SU-DHL-6 (cell line): ENCODE measurements around the gene LHFPL6.
A peak's percentile ranks its signal among the peaks of the same experiment; 100 is the strongest.

Source experiments
- H2AFZ ChIP-seq: fragments of 200-600 bp; sonication (generic); 2 replicates; pipeline ENCODE4 v1.6.1; 2014; ENCODE audit warnings: low read depth, mild to moderate bottlenecking, moderate library complexity, mixed read lengths, antibody characterized with exemption, low read length; ENCODE audit not compliant: severe bottlenecking
- H3F3A ChIP-seq: fragments of 200-600 bp; shearing (Covaris generic); 2 replicates; pipeline ENCODE4 v1.6.0; 2016; ENCODE audit warnings: antibody characterized with exemption, mild to moderate bottlenecking; ENCODE audit not compliant: insufficient read depth
- H3K27ac ChIP-seq: fragments of 200-600 bp; sonication (generic); 2 replicates; pipeline ENCODE4 v1.5.1; 2016; ENCODE audit warnings: low read depth, mild to moderate bottlenecking, low read length, moderate library complexity, mixed read lengths
- H3K27me3 ChIP-seq: fragments of 200-600 bp; sonication (generic), shearing (Covaris generic); 2 replicates; pipeline ENCODE4 v1.6.0; 2014; ENCODE audit warnings: mild to moderate bottlenecking, low read length
- H3K36me3 ChIP-seq: fragments of 200-600 bp; sonication (generic); 2 replicates; pipeline ENCODE4 v1.6.1; 2014; ENCODE audit warnings: mild to moderate bottlenecking, low read length, mixed read lengths
- H3K4me2 ChIP-seq: fragments of 300-600, 200-600 bp; shearing (Covaris generic), sonication (generic); 2 replicates; pipeline ENCODE4 v1.6.0; 2014; ENCODE audit warnings: low read length, low read depth, mild to moderate bottlenecking; ENCODE audit not compliant: poor library complexity, severe bottlenecking
- H3K4me3 ChIP-seq: fragments of 200-600 bp; sonication (generic); 2 replicates; pipeline ENCODE4 v1.5.1; 2014; ENCODE audit warnings: antibody characterized with exemption, low read length, mild to moderate bottlenecking, mixed read lengths; ENCODE audit not compliant: insufficient read depth, poor library complexity, severe bottlenecking
- H3K79me2 ChIP-seq: fragments of 200-600 bp; sonication (generic); 2 replicates; pipeline ENCODE4 v1.6.1; 2014; ENCODE audit warnings: mild to moderate bottlenecking, low read length, moderate library complexity; ENCODE audit not compliant: insufficient read depth
- H3K9ac ChIP-seq: fragments of 200-600 bp; sonication (generic); 2 replicates; pipeline ENCODE4 v1.7.0; 2014; ENCODE audit warnings: mild to moderate bottlenecking, low read length
- H3K9me2 ChIP-seq: fragments of 200-600 bp; sonication (generic); replicated peaks from 2 replicates; pipeline ENCODE4 v1.6.1; 2014; ENCODE audit warnings: low read length; ENCODE audit not compliant: insufficient read depth
- H3K9me3 ChIP-seq: fragments of 200-600 bp; sonication (generic); 2 replicates; pipeline ENCODE4 v1.6.1; 2014; ENCODE audit warnings: low read length, mixed read lengths; ENCODE audit not compliant: insufficient read depth
- H4K20me1 ChIP-seq: fragments of 200-600 bp; sonication (generic); 2 replicates; pipeline ENCODE4 v1.6.1; 2014; ENCODE audit warnings: low read depth, mild to moderate bottlenecking, antibody characterized with exemption, low read length, moderate library complexity, mixed read lengths
- CTCF ChIP-seq: fragments of 200-600 bp; sonication (generic); IDR thresholded peaks from one replicate; pipeline ENCODE4 v1.5.1; 2017; ENCODE audit warnings: antibody characterized with exemption, mild to moderate bottlenecking, low read length, moderate library complexity; ENCODE audit not compliant: insufficient read depth, poor library complexity, severe bottlenecking
- EZH2phosphoT487 ChIP-seq: fragments of 200-600 bp; sonication (generic), shearing (Covaris generic); conservative IDR thresholded peaks from 2 replicates; pipeline ENCODE4 v1.6.1; 2018; ENCODE audit warnings: mild to moderate bottlenecking, antibody characterized with exemption, low read length, moderate library complexity, mixed read lengths

The LHFPL6 gene

GRCh38 chr13:39604756-39605155 lies 1.8 kb upstream of the LHFPL6 start:
- Histone ChIP-seq H3K4me2 (no peak overlapping the region), H3K79me2 (no peaks in the 10 kb centered on the region), H3F3A (no peaks in the 10 kb centered on the region), H2AFZ (no peak overlapping the region), H3K9ac (no peak overlapping the region), H3K9me3 (no peaks in the 10 kb centered on the region), H3K36me3 (no peaks in the 10 kb centered on the region), H3K27me3 (no peaks in the 10 kb centered on the region), H3K27ac (no peak overlapping the region), H3K9me2 (no peaks in the 10 kb centered on the region), H3K4me3 (no peak overlapping the region), H4K20me1 (no peaks in the 10 kb centered on the region)
- TF ChIP-seq CTCF: no peak
- TF ChIP-seq EZH2phosphoT487: no peak

GRCh38 chr13:39603424-39603947 lies 493 bp upstream of the LHFPL6 start:
- Histone ChIP-seq H3K27me3 (no peaks in the 10 kb centered on the region), H3K27ac (no peak overlapping the region), H3K9ac (peak overlapping the region; percentile 65)

GRCh38 chr13:39602277-39602613 lies 748 bp downstream of the LHFPL6 start:
- H3K4me3 ChIP-seq: peak overlapping the region; percentile 71
- TF ChIP-seq EZH2phosphoT487: no peak
- TF ChIP-seq CTCF: no peak
- no peaks in the 10 kb centered on the region for H3K79me2 ChIP-seq
- H3K27me3 ChIP-seq: no peaks in the 10 kb centered on the region
- H3K9ac ChIP-seq: peak overlapping the region; percentile 65
- H3K27ac ChIP-seq: no peak overlapping the region
- no peaks in the 10 kb centered on the region for H3F3A ChIP-seq
- no peaks in the 10 kb centered on the region for H3K9me2 ChIP-seq
- H2AFZ ChIP-seq: peak overlapping the region; percentile 81
- no peaks in the 10 kb centered on the region for H3K36me3 ChIP-seq
- peak overlapping the region; percentile 62 for H3K4me2 ChIP-seq
- H4K20me1 ChIP-seq: no peaks in the 10 kb centered on the region
- H3K9me3 ChIP-seq: no peaks in the 10 kb centered on the region

More at GRCh38 chr13:39603424-39603947, 493 bp upstream of the LHFPL6 start:
- no peaks in the 10 kb centered on the region for H3K79me2 ChIP-seq
- no peaks in the 10 kb centered on the region for H4K20me1 ChIP-seq
- peak overlapping the region; percentile 62 for H3K4me2 ChIP-seq
- peak overlapping the region; percentile 71 for H3K4me3 ChIP-seq
- no peaks in the 10 kb centered on the region for H3F3A ChIP-seq
- TF ChIP-seq EZH2phosphoT487 (no peak), CTCF (no peak)
- no peaks in the 10 kb centered on the region for H3K9me3 ChIP-seq
- H3K9me2 ChIP-seq: no peaks in the 10 kb centered on the region
- H3K36me3 ChIP-seq: no peaks in the 10 kb centered on the region
- peak overlapping the region; percentile 81 for H2AFZ ChIP-seq

GRCh38 chr13:39601636-39602035 lies 1.4 kb downstream of the LHFPL6 start:
- no peaks in the 10 kb centered on the region for H3K9me3 ChIP-seq
- no peak overlapping the region for H3K4me3 ChIP-seq
- H3K27ac ChIP-seq: no peak overlapping the region
- no peak overlapping the region for H2AFZ ChIP-seq
- no peaks in the 10 kb centered on the region for H3K36me3 ChIP-seq
- no peaks in the 10 kb centered on the region for H3K79me2 ChIP-seq
- no peaks in the 10 kb centered on the region for H4K20me1 ChIP-seq
- no peaks in the 10 kb centered on the region for H3K9me2 ChIP-seq
- H3K4me2 ChIP-seq: peak overlapping the region; percentile 62
- peak overlapping the region; percentile 65; the same call in 1 of the 2 replicates for H3K9ac ChIP-seq
- TF ChIP-seq EZH2phosphoT487: no peak
- TF ChIP-seq CTCF: no peak
- H3F3A ChIP-seq: no peaks in the 10 kb centered on the region
- no peaks in the 10 kb centered on the region for H3K27me3 ChIP-seq
